NOMO-1 treated with dmso at 0.1 percent for 144 hours (cell line): ENCODE results near the gene SDHA.
"Not testable (repeated sequence)": the region's sequence is repeated elsewhere in the genome, so short reads cannot be mapped to it uniquely, and the experiment has no call there.

Experiments used
- DNase-seq: peaks from one replicate; lab custom pipeline; 2025; ENCODE audit not compliant: unreplicated experiment; lab: John Stamatoyannopoulos, UW

Gene SDHA

GRCh38 chr5:296954-297353 lies 78.8 kb downstream of the SDHA start:
- DNase-seq = not testable (repeated sequence)

- DNase-seq = not testable (repeated sequence)
These were observed 79.3 kb downstream of the SDHA start for GRCh38 chr5:297448-297847.

- DNase-seq = not testable (repeated sequence)
These were observed 80.0 kb downstream of the SDHA start for GRCh38 chr5:297991-298736.

GRCh38 chr5:298737-299125 lies 80.6 kb downstream of the SDHA start:
- DNase-seq = no peak

- not testable (repeated sequence) for DNase-seq
These were observed 81.8 kb downstream of the SDHA start for GRCh38 chr5:299921-300320.

- not testable (repeated sequence) for DNase-seq
These were observed 82.7 kb downstream of the SDHA start for GRCh38 chr5:300691-301435.

- DNase-seq = not testable (repeated sequence)
These were observed 84.3 kb downstream of the SDHA start for GRCh38 chr5:302416-302815.

- no peak for DNase-seq
These were observed 84.8 kb downstream of the SDHA start for GRCh38 chr5:302966-303365.

GRCh38 chr5:303741-304140 lies 85.6 kb downstream of the SDHA start:
- not testable (repeated sequence) for DNase-seq

- no peak for DNase-seq
These were observed 86.9 kb downstream of the SDHA start for GRCh38 chr5:305050-305449.

- no peak for DNase-seq
These were observed 87.3 kb downstream of the SDHA start for GRCh38 chr5:305459-305858.

- no peak for DNase-seq
These were observed 88.1 kb downstream of the SDHA start for GRCh38 chr5:306011-306805.
